Brain microvascular endothelial cell (primary cell): Measurements from ENCODE around the gene CHI3L1.

Experiments
- DNase-seq: peaks from one replicate; pipeline ENCODE4 v3.0.0-alpha.2; 2020
- H3K27ac ChIP-seq: fragments of 250-450 bp; sonication (Bioruptor Pico); 2 replicates; pipeline ENCODE4 v1.5.1; 2020; ENCODE audit warnings: mild to moderate bottlenecking, moderate library complexity
- H3K27me3 ChIP-seq: fragments of 250-450 bp; sonication (Bioruptor Pico); replicated peaks from 2 replicates; pipeline ENCODE4 v1.5.1; 2020; ENCODE audit warnings: mild to moderate bottlenecking
- H3K36me3 ChIP-seq: fragments of 250-450 bp; sonication (Bioruptor Pico); replicated peaks from 2 replicates; pipeline ENCODE4 v1.5.1; 2020; ENCODE audit warnings: mild to moderate bottlenecking
- H3K4me3 ChIP-seq: 2 replicates; pipeline ENCODE4 v1.5.1; 2011; ENCODE audit warnings: low read depth, mild to moderate bottlenecking, control low read depth, low read length, moderate library complexity
- CTCF ChIP-seq: IDR thresholded peaks from 2 replicates; pipeline ENCODE4 v1.5.1; 2011; ENCODE audit warnings: low read depth, mild to moderate bottlenecking, moderate library complexity, low read length, control low read depth, inconsistent platforms; ENCODE audit errors: missing control alignments
- in situ Hi-C: cut with HindIII; loops from 2 replicates; pipeline ENCODE4 v1.10.0; 2017; ENCODE audit warnings: low sequenced_read_pairs, low pct_ligation_motif_present

The CHI3L1 gene

DNA sequence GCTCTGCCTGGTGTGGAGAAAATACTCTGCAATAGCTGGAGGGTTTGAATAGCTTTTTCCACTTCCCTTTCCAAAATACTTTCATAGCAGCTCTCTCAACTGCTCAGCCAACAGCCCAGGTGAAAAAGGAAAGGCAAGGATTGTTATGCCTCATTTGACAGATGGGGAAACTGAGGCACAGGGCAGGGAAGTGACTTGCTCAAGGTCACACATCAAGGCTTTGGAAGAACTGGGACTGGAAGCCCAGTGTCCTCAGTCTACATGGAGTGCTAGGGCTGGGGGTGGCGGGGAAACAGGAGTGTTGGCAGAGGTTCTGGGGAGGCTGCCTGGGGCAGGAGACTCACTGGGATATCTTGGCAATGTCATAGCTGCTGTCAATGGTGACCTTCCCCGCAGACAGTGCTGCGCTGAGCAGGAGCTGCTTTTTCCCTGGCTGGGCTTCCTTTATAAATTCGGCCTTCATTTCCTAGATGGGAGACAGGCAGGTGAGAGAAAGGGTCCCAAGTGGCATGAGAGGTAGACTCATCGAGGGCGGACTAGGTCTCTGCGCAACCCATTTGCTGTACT is 4.0 kb downstream of the CHI3L1 start:
- in situ Hi-C loops, result no loop called here
- Histone ChIP-seq H3K36me3 (no peaks in the 10 kb centered on the region), H3K4me3 (no peak overlapping the region), H3K27me3 (no peaks in the 10 kb centered on the region), H3K27ac (no peak overlapping the region)
- TF ChIP-seq CTCF, result no peak
- DNase-seq, result no peak

DNA sequence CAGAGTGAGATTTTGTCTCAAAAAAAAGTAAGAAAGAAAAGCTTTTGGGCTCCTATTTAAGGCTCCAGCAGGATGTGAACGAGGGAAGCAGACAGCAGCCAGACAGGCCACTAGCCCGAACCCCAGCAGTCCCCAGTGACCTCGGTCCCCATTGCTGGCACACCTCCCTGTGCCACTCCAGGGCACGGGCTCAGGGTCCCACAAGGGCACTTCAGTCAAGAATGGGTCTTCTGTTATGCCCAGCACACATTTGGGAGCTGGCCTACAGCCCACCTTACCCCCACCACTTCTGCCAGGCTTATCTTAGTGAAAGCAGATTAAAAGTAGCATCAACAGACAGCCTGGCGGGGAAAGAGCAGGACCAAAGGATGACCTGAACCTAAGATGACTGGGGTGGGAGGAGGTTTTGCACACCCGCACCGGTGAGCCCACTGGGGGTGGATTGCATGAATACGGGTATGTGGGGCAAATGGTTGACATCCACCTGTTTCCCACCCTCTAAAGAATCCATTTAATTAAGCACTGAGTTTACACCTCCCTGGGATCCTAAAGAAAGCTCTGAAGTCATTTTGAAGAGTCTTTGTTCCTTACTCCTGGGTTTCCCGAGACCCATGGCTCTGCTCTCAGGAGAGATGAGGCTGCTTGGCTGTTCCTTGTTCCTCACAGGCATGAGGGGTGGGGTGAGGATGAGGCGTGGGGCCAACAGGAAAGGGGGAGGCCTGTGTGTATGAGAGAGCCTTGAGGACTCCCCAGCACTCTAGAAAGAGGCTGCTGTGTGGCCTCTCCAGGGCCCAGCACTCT is 4.7 kb downstream of the CHI3L1 start:
- no peak for DNase-seq
- in situ Hi-C loops, result no loop called here
- no peak overlapping the region for H3K27ac ChIP-seq
- no peaks in the 10 kb centered on the region for H3K36me3 ChIP-seq
- TF ChIP-seq CTCF, result no peak
- H3K4me3 ChIP-seq, result no peak overlapping the region
- no peaks in the 10 kb centered on the region for H3K27me3 ChIP-seq

- DNase-seq, result no peak
- Histone ChIP-seq H3K4me3 (no peak overlapping the region), H3K27ac (no peak overlapping the region), H3K27me3 (no peaks in the 10 kb centered on the region), H3K36me3 (no peaks in the 10 kb centered on the region)
- in situ Hi-C loops, result no loop called here
- TF ChIP-seq CTCF, result no peak
Measured at GRCh38 chr1:203180611-203181330, 5.7 kb downstream of the CHI3L1 start.

GRCh38 chr1:203179667-203180005 is 6.9 kb downstream of the CHI3L1 start:
- no peak for DNase-seq
- in situ Hi-C loops, result no loop called here
- H3K27me3 ChIP-seq, result no peaks in the 10 kb centered on the region
- no peak overlapping the region for H3K4me3 ChIP-seq
- H3K27ac ChIP-seq, result no peak overlapping the region
- no peak for TF ChIP-seq CTCF
- H3K36me3 ChIP-seq, result no peaks in the 10 kb centered on the region

DNA sequence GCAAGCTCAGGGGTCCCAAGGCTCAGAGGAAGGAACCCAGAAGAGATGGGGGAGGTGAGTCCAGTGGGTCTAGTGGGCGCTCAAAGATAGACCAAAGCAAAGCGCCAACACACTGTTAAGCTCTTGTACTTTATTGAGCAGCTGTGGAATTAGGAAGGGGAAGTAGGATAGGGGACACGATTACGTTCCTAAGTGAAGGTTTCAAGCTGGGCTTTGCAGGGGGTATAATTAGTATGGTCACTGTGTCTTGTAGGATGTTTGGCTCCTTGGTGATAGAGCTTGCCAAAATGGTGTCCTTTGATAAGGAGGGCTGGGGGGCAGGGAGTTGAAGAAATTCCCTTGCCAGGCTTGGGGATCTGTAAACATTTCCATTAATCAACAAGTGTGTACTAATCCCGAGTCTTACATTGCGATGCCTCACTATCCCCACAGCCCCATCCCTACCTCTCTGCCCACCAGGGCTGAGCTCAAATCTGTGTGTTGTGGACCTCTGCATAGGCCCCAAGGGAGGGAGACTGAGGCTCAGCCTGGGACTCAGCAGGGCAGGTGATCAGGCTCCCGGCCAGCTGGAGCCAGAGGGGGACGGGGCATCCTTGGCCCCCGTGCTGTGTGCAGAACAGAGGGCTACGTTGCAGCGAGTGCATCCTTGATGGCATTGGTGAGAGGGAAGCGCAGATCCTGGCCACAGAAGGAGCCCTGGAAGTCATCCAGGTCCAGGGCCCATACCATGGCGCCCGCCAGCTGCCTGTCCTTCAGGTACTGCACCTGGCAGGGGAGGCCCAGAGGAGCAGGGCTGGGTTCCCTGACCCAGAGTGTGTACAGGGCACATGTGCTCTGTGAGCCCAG is 7.5 kb downstream of the CHI3L1 start:
- no peak for TF ChIP-seq CTCF
- in situ Hi-C loops, result no loop called here
- Histone ChIP-seq H3K36me3 (no peaks in the 10 kb centered on the region), H3K27ac (no peak overlapping the region), H3K27me3 (no peaks in the 10 kb centered on the region), H3K4me3 (no peak overlapping the region)
- no peak for DNase-seq
